Fibroblast of lung (primary cell): ENCODE measurements around the gene TBC1D22A.

Source experiments
- CTCF ChIP-seq, 2 donors: IDR thresholded peaks in 1 of 2; conservative IDR thresholded peaks in 1 of 2; 1 replicate in 1 of 2; 2 replicates in 1 of 2; pipeline ENCODE4 v1.5.1; 2011 to 2012; ENCODE audit warnings: low read length in 2 of 2, control low read depth in 1 of 2, inconsistent platforms in 1 of 2, low read depth in 1 of 2, mild to moderate bottlenecking in 1 of 2
- EZH2 ChIP-seq: IDR thresholded peaks from 2 replicates; pipeline ENCODE4 v1.5.1; 2012; ENCODE audit warnings: low read length, control low read depth, mild to moderate bottlenecking; ENCODE audit errors: missing control alignments

- no peak for TF ChIP-seq CTCF (conservative IDR thresholded peaks at IDR 0.05 in 1 of 2, IDR thresholded peaks at IDR 0.05 in 1 of 2; ENCODE audit: low read depth in 1 of 2, low read length in 2 of 2)
- TF ChIP-seq EZH2 = no peak
Observed at GRCh38 chr22:46997311-46997970, 235.0 kb downstream of the TBC1D22A start.
